Stimulated activated CD8-positive, alpha-beta memory T cell treated with anti-CD3 and anti-CD28 coated beads, Interleukin-4, amount 100 ng/mL, for 4 hours (primary cell): ENCODE results near the gene TCN1.
"Not testable (repeated sequence)": the region's sequence is repeated elsewhere in the genome, so short reads cannot be mapped to it uniquely, and the experiment has no call there.

Experiments
- DNase-seq, 2 donors: peaks; one replicate each; pipeline ENCODE4 v3.0.0-alpha.2; 2020; ENCODE audit warnings: low read depth in 2 of 2, low spot score in 1 of 2

The TCN1 gene, protein sequence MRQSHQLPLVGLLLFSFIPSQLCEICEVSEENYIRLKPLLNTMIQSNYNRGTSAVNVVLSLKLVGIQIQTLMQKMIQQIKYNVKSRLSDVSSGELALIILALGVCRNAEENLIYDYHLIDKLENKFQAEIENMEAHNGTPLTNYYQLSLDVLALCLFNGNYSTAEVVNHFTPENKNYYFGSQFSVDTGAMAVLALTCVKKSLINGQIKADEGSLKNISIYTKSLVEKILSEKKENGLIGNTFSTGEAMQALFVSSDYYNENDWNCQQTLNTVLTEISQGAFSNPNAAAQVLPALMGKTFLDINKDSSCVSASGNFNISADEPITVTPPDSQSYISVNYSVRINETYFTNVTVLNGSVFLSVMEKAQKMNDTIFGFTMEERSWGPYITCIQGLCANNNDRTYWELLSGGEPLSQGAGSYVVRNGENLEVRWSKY

GRCh38 chr11:59866397-59866796 lies at the start of gene TCN1:
TCN1 (minus strand) TSS chr11:59866487; CDS start chr11:59866470, 17 bp downstream.
- DNase-seq: no peak

GRCh38 chr11:59903569-59903968 lies 37.3 kb upstream of the TCN1 start:
- DNase-seq: not testable (repeated sequence)

GRCh38 chr11:59901306-59901705 lies 35.0 kb upstream of the TCN1 start:
- DNase-seq: no peak

DNA sequence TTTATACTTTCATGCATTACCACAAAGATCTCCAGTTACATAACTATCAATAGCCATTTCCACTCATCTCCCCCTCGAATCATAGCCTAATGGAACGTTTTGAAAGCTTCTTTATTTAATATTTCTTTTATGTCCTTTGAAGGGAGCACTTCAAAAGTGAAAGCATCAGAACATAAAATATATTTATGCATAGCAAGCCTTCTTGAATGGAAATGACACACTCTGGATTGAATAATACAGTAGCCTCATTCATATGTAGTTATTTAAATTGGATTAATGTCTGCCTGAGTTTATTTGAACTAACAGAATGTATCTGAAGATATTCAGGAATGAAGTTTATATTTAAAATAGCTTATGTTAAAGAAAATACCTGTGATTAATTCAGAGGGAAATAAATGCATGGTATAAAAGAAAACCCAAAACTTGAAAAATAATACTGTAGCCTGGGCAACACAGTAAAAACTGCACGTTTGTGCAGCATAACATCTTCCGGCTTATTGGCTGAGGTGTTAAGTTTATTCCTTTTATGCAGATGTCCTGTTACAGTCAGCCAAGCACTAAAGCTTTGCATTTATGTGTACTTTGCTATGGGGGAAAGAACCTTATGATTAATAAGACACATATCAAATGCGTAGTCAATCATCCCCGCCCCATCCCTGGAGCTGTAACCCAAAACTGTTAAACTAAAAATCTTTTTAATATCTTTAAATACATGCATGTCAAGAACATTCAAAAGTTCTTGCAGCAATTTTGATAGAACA lies 34.3 kb upstream of the TCN1 start:
- no peak for DNase-seq

DNA sequence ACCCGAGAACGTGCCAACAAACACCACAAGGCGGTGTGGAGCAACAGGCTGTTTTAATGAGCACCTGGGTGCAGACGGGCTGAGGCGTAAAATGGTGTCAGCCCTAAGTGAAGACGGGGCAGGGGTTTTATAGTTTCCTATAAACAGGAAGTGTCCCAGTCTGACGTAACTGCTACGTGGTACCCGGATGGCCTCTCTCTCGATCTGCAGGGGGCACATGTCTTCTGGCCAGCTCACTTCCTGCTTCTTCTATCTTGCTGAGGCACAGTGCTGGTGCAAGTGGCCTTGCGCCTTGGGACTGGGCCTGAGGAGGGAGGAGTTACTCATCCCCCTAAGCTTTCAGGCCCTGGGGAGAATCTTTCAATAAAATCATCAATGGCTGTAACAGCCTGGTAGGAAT lies 33.2 kb upstream of the TCN1 start:
- DNase-seq: no peak

DNA sequence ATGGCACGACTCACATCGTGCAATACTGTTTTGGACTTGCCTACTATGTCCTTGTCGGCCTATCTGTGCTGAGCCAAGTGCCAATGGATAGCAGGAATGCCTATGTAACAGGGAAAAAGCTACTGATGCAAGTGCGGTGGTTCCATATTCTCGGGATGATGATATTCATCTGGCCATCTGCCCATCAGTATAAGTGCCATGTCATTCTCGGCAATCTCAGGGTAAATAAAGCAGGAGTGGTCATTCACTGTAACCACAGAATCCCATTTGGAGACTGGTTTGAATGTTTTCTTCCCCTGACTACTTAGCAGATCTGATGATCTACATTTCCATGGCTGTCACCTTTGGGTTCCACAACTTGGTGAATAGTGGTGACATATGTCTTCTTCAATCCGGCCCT lies 32.4 kb upstream of the TCN1 start:
- DNase-seq: no peak

DNA sequence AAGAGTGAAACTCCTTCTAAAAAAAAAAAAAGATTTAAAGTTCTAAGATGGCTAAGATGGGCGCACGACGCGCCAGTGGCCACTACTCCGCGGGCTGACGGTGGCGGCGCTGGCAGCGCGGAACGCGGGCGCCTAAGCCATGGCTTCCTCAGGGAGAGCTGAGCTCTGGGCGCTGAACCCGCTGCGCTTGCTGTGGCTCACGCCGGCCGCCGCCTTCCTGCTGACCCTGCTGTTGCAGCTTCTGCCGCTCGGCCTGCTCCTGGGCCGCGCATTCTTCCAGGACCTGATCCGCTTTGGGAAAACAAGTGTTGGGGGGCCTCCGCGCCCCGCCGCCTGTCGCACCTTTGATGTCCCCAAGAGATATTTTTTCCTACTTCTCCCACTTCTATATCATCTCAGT lies 31.8 kb upstream of the TCN1 start:
- no peak for DNase-seq

DNA sequence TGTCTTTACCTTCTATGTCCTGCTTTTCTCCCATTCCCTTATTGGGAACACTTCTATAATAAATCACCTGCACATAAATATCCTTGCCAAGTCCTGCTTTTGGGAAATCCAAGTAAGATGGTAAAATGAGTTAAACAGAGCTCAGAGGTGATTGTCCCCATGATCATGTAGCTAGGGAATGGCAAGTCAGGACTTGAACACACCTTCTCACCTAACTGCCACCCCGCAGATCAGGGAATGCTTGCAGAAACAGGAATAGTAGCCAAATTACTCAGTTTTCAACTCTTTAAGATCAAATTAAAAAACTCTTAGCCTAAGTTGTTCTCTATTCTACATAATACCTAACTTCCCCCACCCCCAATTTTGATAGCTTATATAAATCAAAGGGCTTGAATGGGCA lies 28.3 kb upstream of the TCN1 start:
- no peak for DNase-seq

- no peak for DNase-seq
Observed at GRCh38 chr11:59891781-59892181, 25.5 kb upstream of the TCN1 start.

GRCh38 chr11:59887156-59887555 lies 20.9 kb upstream of the TCN1 start:
- DNase-seq: not testable (repeated sequence)

DNA sequence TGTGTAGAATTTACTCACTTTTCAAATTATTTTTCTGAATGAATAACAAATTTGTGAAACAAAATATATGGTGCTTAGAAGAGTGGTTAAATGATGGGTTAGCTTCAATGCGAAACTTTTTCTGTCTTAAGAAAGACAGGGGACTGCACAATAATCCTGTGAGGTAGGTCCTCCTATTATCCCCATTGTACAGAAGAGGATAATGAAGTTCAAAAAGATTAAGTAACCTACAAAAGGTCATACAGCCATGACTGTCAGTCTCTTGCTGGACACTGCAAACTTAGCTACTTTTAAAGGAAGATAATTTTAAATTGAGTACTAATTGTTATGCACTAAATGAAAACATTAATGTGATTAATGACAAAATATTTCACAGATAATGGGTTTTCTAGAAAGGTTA lies 17.3 kb upstream of the TCN1 start:
- no peak for DNase-seq

DNA sequence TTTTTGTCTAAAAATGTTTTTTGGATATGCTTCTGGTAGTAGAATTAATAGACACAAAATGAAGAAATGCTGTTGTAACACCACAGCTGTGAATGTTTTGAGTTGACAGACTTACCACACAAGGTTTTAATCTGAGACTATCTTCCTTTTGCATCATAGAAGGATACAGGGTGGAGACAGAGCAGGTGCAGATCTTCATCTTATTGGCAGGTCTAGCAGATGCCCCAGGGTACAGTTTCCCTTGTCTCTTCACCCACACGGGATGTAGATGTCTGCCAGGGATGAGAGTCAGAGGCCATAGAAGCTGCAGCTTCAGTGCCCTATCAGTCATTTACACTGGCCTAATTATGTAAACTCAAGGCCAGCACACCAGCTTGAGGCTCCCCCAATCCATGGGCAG lies 13.3 kb upstream of the TCN1 start:
- no peak for DNase-seq

GRCh38 chr11:59878575-59878974 lies 12.3 kb upstream of the TCN1 start, which contains the start of gene OOSP3:
OOSP3 (plus strand) TSS chr11:59878782; CDS start chr11:59878809, 27 bp downstream.
- DNase-seq: no peak

DNA sequence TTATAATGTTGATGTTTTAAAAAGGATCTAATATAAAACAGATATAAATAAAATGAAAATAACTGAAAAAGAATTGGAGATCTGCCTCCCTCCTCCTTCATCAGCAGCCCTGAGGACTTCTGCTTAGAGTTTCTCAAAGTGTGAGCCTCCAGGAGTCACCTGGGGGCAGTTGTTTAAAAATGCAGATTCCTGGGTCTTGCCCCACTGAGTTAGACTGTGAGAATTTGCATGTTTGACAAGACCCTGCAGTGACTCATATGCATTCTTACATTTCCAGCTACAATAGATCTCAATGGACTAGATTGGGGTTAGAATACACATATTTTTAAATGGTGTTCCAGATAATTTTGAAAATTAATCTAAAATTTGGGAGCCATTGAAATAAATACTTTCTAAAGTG lies 11.5 kb upstream of the TCN1 start:
- DNase-seq: no peak

GRCh38 chr11:59877325-59877724 lies 11.0 kb upstream of the TCN1 start:
- no peak for DNase-seq

- DNase-seq: no peak
Observed at GRCh38 chr11:59875856-59876519, 9.7 kb upstream of the TCN1 start.

DNA sequence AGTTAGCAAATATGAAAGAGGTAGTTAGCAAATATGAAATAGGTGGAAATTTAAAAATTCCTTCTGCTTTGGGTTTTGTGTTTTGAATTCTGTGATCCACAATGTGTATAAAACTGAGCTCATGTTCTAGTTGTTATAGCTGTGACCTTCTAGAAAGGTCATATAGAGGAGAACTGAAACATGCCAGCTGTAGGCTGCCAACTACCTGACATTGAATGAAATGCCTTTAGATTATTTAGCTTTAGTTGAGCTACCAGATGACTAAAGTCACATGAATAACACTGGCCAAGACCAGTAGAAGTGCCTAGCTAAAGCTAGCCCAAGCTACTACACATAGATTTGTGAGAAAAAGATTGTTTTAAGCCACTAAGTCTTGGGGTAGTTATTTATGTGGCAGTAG lies 5.8 kb upstream of the TCN1 start:
- no peak for DNase-seq

GRCh38 chr11:59867946-59868345 lies 1.7 kb upstream of the TCN1 start:
- DNase-seq: no peak

DNA sequence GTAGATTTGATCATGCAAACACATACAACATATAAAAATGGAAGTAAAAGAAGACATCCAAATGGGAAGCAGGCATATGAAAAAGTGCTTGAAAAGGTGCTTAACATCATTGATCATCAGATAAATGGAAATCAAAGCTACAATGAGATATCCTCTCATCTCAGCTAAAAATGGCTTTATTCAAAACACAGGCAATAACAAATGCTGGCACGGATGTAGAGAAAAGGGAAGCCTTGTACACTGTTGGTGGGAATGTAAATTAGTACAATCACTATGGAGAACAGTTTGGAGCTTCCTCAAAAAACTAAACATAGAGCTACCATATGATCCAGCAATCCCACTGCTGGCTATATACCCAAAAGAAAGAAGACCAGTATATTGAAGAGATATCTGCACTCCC lies 549 bp upstream of the TCN1 start:
- DNase-seq: no peak

- DNase-seq: no peak
Observed at GRCh38 chr11:59865031-59865430, 1.3 kb downstream of the TCN1 start.

DNA sequence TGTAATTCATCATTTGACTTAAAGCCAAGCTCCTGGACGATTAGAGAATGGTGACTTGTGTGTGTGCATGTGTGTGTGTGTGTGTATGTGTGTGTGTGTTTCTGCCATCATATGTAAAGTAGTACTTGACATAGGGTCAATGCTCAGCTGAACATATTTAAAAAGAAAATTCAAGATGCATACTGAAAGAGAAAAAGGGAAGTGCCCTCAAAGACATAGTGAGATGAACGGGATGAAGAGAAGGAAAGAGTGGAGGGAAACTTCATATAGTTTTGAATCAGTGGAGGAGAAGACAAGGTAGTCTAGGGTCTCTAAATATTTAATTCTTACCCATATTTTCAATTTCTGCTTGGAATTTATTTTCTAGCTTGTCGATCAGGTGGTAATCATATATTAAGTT lies 4.0 kb downstream of the TCN1 start:
- no peak for DNase-seq

DNA sequence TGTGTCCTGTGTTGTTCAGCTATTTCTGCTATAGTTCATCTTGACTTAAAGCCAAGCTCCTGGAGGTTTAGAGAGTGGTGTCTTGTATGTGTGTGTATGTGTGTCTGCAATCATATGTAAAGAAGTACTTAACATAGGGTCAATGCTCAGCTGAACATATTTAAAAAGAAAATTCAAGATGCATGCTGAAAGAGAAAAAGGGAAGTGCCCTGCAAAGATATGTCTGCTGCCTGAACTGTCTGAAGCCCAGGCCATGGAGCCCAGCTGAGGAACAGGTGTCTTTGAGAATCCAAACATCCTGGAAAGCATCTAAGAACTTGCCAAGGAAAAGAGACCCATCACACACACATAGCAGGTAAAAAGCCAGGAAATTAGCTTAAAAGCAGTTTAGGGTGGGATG lies 6.6 kb downstream of the TCN1 start:
- no peak for DNase-seq
